NT2/D1 (cell line): ENCODE results near the gene TRIM71.
"Not testable (repeated sequence)": the region's sequence is repeated elsewhere in the genome, so short reads cannot be mapped to it uniquely, and the experiment has no call there.

ENCODE experiments used
- DNase-seq: peaks from one replicate; pipeline ENCODE4 v3.0.0-alpha.2; 2011; ENCODE audit warnings: low read depth, low spot score
- H3K27me3 ChIP-seq: 2 replicates; pipeline ENCODE4 v1.6.0; 2011; ENCODE audit warnings: mild to moderate bottlenecking; ENCODE audit not compliant: insufficient read length, insufficient read depth
- H3K36me3 ChIP-seq: 2 replicates; pipeline ENCODE4 v1.6.1; 2011; ENCODE audit warnings: mild to moderate bottlenecking, low read length, mixed read lengths; ENCODE audit not compliant: insufficient read depth, insufficient read length
- H3K4me1 ChIP-seq: 2 replicates; pipeline ENCODE4 v1.5.1; 2011; ENCODE audit not compliant: insufficient read depth, insufficient read length
- H3K4me3 ChIP-seq: 2 replicates; pipeline ENCODE4 v1.5.1; 2011; ENCODE audit warnings: low read depth; ENCODE audit not compliant: insufficient read length
- H3K9ac ChIP-seq: 2 replicates; pipeline ENCODE4 v1.6.0; 2011; ENCODE audit warnings: low read depth; ENCODE audit not compliant: insufficient read length
- H3K9me3 ChIP-seq: 2 replicates; pipeline ENCODE4 v1.5.1; 2011; ENCODE audit warnings: mild to moderate bottlenecking, low read length; ENCODE audit not compliant: insufficient read depth
- SUZ12 ChIP-seq: IDR thresholded peaks from 2 replicates; pipeline ENCODE4 v1.6.1; 2011; ENCODE audit not compliant: insufficient read length, insufficient read depth; ENCODE audit errors: extremely low read depth
- YY1 ChIP-seq: IDR thresholded peaks from 2 replicates; pipeline ENCODE4 v1.6.1; 2011; ENCODE audit not compliant: insufficient read length, insufficient read depth
- ZNF274 ChIP-seq: IDR thresholded peaks from 2 replicates; pipeline ENCODE4 v1.6.1; 2011; ENCODE audit warnings: mild to moderate bottlenecking, low read depth, low read length

TRIM71 gene

GRCh38 chr3:32820430-32820829 is 2.6 kb downstream of the TRIM71 start:
- H3K9ac ChIP-seq = peak overlapping the region; percentile 83
- no peaks in the 10 kb centered on the region for H3K27me3 ChIP-seq
- H3K36me3 ChIP-seq = peaks cover 58% of the 10 kb centered on the region
- DNase-seq = no peak
- peak overlapping the region; percentile 91 for H3K4me3 ChIP-seq
- TF ChIP-seq YY1 (no peak), ZNF274 (no peak), SUZ12 (no peak)
- H3K4me1 ChIP-seq = peaks cover 3% of the 10 kb centered on the region
- H3K9me3 ChIP-seq = peaks cover 35% of the 10 kb centered on the region; the same call in 1 of the 2 replicates

- peak overlapping the region; percentile 83 for H3K9ac ChIP-seq
- no peak for DNase-seq
- H3K4me3 ChIP-seq = peak overlapping the region; percentile 91
- H3K4me1 ChIP-seq = peaks cover 3% of the 10 kb centered on the region
- H3K27me3 ChIP-seq = no peaks in the 10 kb centered on the region
- H3K9me3 ChIP-seq = peaks cover 35% of the 10 kb centered on the region; the same call in 1 of the 2 replicates
- TF ChIP-seq YY1 = no peak
- TF ChIP-seq SUZ12 = no peak
- TF ChIP-seq ZNF274 = no peak
- peaks cover 61% of the 10 kb centered on the region for H3K36me3 ChIP-seq
Observed at GRCh38 chr3:32820971-32821685, 3.3 kb downstream of the TRIM71 start.

DNA sequence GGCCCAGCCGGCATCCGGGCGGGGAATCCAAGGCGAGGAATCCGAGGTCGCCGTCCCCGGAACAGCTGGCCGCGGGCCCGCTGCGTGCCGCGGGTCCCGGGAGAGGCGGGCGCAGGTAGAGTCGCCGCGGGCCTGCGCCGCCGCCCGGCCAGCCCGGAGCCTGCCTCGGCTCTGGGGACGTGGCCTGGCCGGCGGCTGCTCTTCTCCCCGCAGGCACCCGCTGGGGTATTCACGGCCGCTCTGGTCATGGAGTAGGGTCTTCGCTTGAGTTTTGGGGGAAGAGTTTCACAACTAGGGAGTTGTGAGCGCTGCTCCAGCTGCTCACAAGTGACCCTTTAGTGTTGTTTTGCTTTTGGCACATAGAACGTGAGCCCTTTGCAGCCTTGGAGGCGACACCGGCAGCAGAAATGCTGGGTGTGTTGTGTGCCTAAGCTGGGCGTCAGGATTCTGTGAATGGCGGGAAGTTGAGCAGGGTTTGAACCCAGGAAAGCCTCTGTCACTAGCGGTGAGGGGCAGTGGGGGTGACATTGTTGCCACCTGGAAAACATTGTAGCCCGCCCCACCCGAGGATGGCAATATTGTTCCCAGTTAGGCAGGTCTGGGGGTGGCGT is 4.0 kb downstream of the TRIM71 start:
- Histone ChIP-seq H3K4me1 (peaks cover 4% of the 10 kb centered on the region), H3K4me3 (peak overlapping the region; percentile 91), H3K9ac (peak overlapping the region; percentile 83), H3K27me3 (no peaks in the 10 kb centered on the region), H3K36me3 (peaks cover 62% of the 10 kb centered on the region), H3K9me3 (peaks cover 33% of the 10 kb centered on the region; the same call in 1 of the 2 replicates)
- TF ChIP-seq SUZ12 = no peak
- no peak for TF ChIP-seq ZNF274
- no peak for TF ChIP-seq YY1
- DNase-seq = no peak

GRCh38 chr3:32822609-32823498 is 5.1 kb downstream of the TRIM71 start:
- Histone ChIP-seq H3K9me3 (peaks cover 23% of the 10 kb centered on the region; the same call in 1 of the 2 replicates), H3K36me3 (peaks cover 55% of the 10 kb centered on the region), H3K27me3 (no peaks in the 10 kb centered on the region), H3K4me1 (peaks cover 5% of the 10 kb centered on the region), H3K9ac (peak overlapping the region; percentile 83), H3K4me3 (peak overlapping the region; percentile 91)
- no peak for DNase-seq
- no peak for TF ChIP-seq SUZ12
- no peak for TF ChIP-seq YY1
- TF ChIP-seq ZNF274 = no peak

GRCh38 chr3:32823641-32824184 is 5.9 kb downstream of the TRIM71 start:
- H3K4me1 ChIP-seq, DNase-seq, H3K9ac ChIP-seq, H3K27me3 ChIP-seq: not testable (repeated sequence)
- Histone ChIP-seq H3K9me3 (peaks cover 14% of the 10 kb centered on the region; the same call in 1 of the 2 replicates), H3K36me3 (peaks cover 46% of the 10 kb centered on the region), H3K4me3 (peak overlapping the region; percentile 24)

- TF ChIP-seq YY1 (no peak), ZNF274 (no peak), SUZ12 (no peak)
- Histone ChIP-seq H3K4me3 (no peak overlapping the region), H3K4me1 (peaks cover 7% of the 10 kb centered on the region), H3K36me3 (peaks cover 25% of the 10 kb centered on the region), H3K9me3 (no peaks in the 10 kb centered on the region), H3K9ac (no peak overlapping the region), H3K27me3 (no peaks in the 10 kb centered on the region)
- DNase-seq = no peak
Observed at GRCh38 chr3:32825601-32826375, 8.0 kb downstream of the TRIM71 start.
